Measurements from ENCODE around the gene DUSP28. TPM values are rescaled to one million over a fixed set of nuclear protein-coding genes. Genes with fewer than 3 reads are reported as not detected.

The DUSP28 gene
- total and polyA plus RNA-seq, 2 of the 8 experiments (the other 6 are each of a cell fraction or from before 2014, with no cell fraction given), result 2.1 to 2.3 TPM

- TF ChIP-seq ATF2 (IDR thresholded peaks at IDR 0.05; ENCODE audit: low read length) (no peak), RXRA (IDR thresholded peaks at IDR 0.05; ENCODE audit: insufficient read depth, low read depth, low read length) (no peak), ASH2L (IDR thresholded peaks at IDR 0.05; ENCODE audit: low read length) (no peak), JUN (IDR thresholded peaks at IDR 0.05; ENCODE audit: low read depth, low read length) (no peak), FOSL1 (IDR thresholded peaks at IDR 0.05; ENCODE audit: insufficient read depth, low read depth, low read length) (no peak), SIX5 (IDR thresholded peaks at IDR 0.05; ENCODE audit: low read depth, low read length) (no peak), NANOG (IDR thresholded peaks at IDR 0.05; ENCODE audit: insufficient read depth, low read depth, low read length, poor library complexity, severe bottlenecking) (no peak), BACH1 (IDR thresholded peaks at IDR 0.05; ENCODE audit: low read length) (no peak), SRF (IDR thresholded peaks at IDR 0.05; ENCODE audit: low read depth, low read length) (no peak)
These were observed 17.3 kb downstream of the DUSP28 start (continued) for GRCh38 chr2:240577281-240578109.

Data from H1 (cell line).